Lower leg skin (tissue), 3 donors: Measurements from ENCODE around the gene CNOT1.

Experiments used
- POLR2A ChIP-seq, 2 donors: fragments of 450-650 bp; IDR thresholded peaks; one replicate each; pipeline ENCODE4 v1.6.1; 2016 to 2017; ENCODE audit warnings: antibody characterized with exemption in 2 of 2, mild to moderate bottlenecking in 1 of 2, moderate library complexity in 1 of 2
- TF ChIP-seq, protein P1 (sequence below), 3 donors: fragments of 450-650 bp; IDR thresholded peaks; one replicate each; pipeline ENCODE4 v1.5.1; 2016; ENCODE audit warnings: antibody characterized with exemption in 3 of 3, mild to moderate bottlenecking in 3 of 3, moderate library complexity in 2 of 3

- no peak for TF ChIP-seq POLR2A (IDR thresholded peaks at IDR 0.05)
- TF ChIP-seq, protein P1, sequence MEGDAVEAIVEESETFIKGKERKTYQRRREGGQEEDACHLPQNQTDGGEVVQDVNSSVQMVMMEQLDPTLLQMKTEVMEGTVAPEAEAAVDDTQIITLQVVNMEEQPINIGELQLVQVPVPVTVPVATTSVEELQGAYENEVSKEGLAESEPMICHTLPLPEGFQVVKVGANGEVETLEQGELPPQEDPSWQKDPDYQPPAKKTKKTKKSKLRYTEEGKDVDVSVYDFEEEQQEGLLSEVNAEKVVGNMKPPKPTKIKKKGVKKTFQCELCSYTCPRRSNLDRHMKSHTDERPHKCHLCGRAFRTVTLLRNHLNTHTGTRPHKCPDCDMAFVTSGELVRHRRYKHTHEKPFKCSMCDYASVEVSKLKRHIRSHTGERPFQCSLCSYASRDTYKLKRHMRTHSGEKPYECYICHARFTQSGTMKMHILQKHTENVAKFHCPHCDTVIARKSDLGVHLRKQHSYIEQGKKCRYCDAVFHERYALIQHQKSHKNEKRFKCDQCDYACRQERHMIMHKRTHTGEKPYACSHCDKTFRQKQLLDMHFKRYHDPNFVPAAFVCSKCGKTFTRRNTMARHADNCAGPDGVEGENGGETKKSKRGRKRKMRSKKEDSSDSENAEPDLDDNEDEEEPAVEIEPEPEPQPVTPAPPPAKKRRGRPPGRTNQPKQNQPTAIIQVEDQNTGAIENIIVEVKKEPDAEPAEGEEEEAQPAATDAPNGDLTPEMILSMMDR (IDR thresholded peaks at IDR 0.05): no peak
Observed at GRCh38 chr16:58588406-58588805, 41.2 kb downstream of the CNOT1 start.
